Common myeloid progenitor, CD34-positive (primary cell): ENCODE measurements around the gene SMIM43.
"Not testable (repeated sequence)": the region's sequence is repeated elsewhere in the genome, so short reads cannot be mapped to it uniquely, and the experiment has no call there.

Source experiments
- CTCF ChIA-PET: fragments of 350-600 bp; sonication (Branson Sonifier 250); formaldehyde crosslinking; loops from one replicate; lab custom pipeline; 2021; ENCODE audit warnings: antibody characterized with exemption; lab: Charles Lee
- POLR2A ChIA-PET: fragments of 350-600 bp; sonication (Branson Sonifier 250); formaldehyde crosslinking; loops from one replicate; lab custom pipeline; 2021; ENCODE audit warnings: antibody characterized with exemption; lab: Charles Lee
- DNase-seq, 3 donors: peaks; one replicate each; pipeline versions ENCODE4 v3.0.0 to v3.0.0-alpha.2; 2013
- H3K27ac ChIP-seq, 2 experiments: 1 replicate in 1 of 2; 2 replicates in 1 of 2; pipeline ENCODE4 v1.7.0; 2013; ENCODE audit warnings: inconsistent platforms in 2 of 2, low read length in 2 of 2, mild to moderate bottlenecking in 2 of 2, low read depth in 1 of 2, moderate library complexity in 1 of 2; ENCODE audit not compliant: severe bottlenecking in 2 of 2, insufficient read depth in 1 of 2, poor library complexity in 1 of 2
- H3K27me3 ChIP-seq, 5 experiments: replicated peaks in 2 of 5; 1 replicate in 3 of 5; 2 replicates in 2 of 5; pipeline versions ENCODE4 v1.6.1 to v1.7.0; 2013; ENCODE audit warnings: low read length in 4 of 5, mild to moderate bottlenecking in 2 of 5, moderate library complexity in 2 of 5, inconsistent platforms in 1 of 5; ENCODE audit not compliant: insufficient read depth in 5 of 5, control insufficient read depth in 4 of 5
- H3K36me3 ChIP-seq, 4 experiments: 1 replicate in 2 of 4; 2 replicates in 2 of 4; pipeline versions ENCODE4 v1.6.1 to v1.7.0; 2013; ENCODE audit warnings: low read length in 3 of 4, control low read depth in 1 of 4, mild to moderate bottlenecking in 1 of 4; ENCODE audit not compliant: control insufficient read depth in 4 of 4, insufficient read depth in 4 of 4
- H3K4me1 ChIP-seq, 4 experiments: 1 replicate in 3 of 4; 2 replicates in 1 of 4; pipeline versions ENCODE4 v1.6.1 to v1.7.1; 2013; ENCODE audit warnings: low read length in 3 of 4, mild to moderate bottlenecking in 3 of 4, control low read depth in 1 of 4, inconsistent platforms in 1 of 4, moderate library complexity in 1 of 4; ENCODE audit not compliant: control insufficient read depth in 4 of 4, insufficient read depth in 4 of 4; ENCODE audit errors: control extremely low read depth in 1 of 4
- H3K4me3 ChIP-seq, 7 experiments: 1 replicate in 4 of 7; 2 replicates in 3 of 7; pipeline versions ENCODE4 v1.5.1 to v1.7.0; 2013; ENCODE audit warnings: mild to moderate bottlenecking in 7 of 7, low read length in 6 of 7, moderate library complexity in 6 of 7, inconsistent platforms in 2 of 7, low read depth in 2 of 7, control low read depth in 1 of 7; ENCODE audit not compliant: insufficient read depth in 4 of 7, control insufficient read depth in 1 of 7; ENCODE audit errors: extremely low read depth in 1 of 7
- H3K9me3 ChIP-seq, 5 experiments: 1 replicate in 4 of 5; 2 replicates in 1 of 5; pipeline versions ENCODE4 v1.6.1 to v1.7.1; 2013; ENCODE audit warnings: low read length in 4 of 5, mild to moderate bottlenecking in 2 of 5, inconsistent platforms in 1 of 5, low read depth in 1 of 5, moderate library complexity in 1 of 5; ENCODE audit not compliant: control insufficient read depth in 4 of 5, insufficient read depth in 2 of 5; ENCODE audit errors: control extremely low read depth in 1 of 5
- WGBS: methylation state at CpG from one replicate; pipeline ENCODE4 v1.1.5; 2013; ENCODE audit not compliant: insufficient coverage; 5-methylcytosine and 5-hydroxymethylcytosine counted together

SMIM43 gene

DNA sequence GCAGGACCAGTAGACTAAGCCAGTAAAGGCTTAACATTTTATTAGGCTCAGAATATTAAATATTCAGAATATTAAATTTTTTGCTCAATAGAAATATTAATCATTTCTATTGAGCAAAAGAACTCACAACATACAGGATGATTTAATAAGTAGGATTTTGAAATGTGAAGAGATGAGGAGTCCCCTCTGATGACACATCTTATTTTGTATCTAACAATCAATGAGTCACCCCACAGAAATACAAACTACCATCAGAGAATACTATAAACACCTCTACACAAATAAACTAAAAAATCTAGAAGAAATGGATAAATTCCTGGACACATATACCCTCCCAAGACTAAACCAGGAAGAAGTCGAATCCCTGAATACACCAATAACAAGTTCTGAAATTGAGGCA is 12.8 kb downstream of the SMIM43 start:
- H3K36me3 ChIP-seq, H3K27ac ChIP-seq, H3K9me3 ChIP-seq, H3K4me3 ChIP-seq, H3K27me3 ChIP-seq, POLR2A ChIA-PET, CTCF ChIA-PET, H3K4me1 ChIP-seq, DNase-seq: not testable (repeated sequence)
- WGBS, result no CpG with 5 or more reads among the region's 1 CpG

DNA sequence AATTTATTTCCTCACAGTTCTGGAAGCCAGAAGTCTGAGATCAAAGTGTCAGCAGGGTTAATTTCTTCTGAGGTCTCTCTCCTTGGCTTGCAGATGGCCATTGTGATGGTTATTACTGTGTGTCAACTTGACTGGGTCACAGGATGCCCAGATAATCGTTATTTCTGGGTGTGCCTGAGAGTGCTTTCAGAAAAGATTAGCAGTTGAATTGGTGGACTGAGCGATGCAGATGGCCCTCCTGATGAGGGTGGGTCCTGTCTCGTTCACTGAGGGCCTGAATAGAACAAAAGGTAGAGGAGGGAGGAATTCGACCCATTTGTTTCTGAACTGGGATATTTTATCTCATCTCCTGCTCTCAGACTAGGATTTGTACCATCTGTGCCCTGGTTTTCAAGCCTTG is 15.7 kb downstream of the SMIM43 start:
- ChIA-PET CTCF (no interaction called here), POLR2A (no interaction called here)
- 63% methylated on average over 3 of the region's 4 CpGs for whole genome bisulfite sequencing
- Histone ChIP-seq H3K9me3 (peaks cover 0 to 1% (median 0%) of the 10 kb centered on the region in 5 experiments), H3K36me3 (no peaks in the 10 kb centered on the region), H3K27ac (no peak overlapping the region), H3K4me1 (no peaks in the 10 kb centered on the region), H3K27me3 (peaks cover 0 to 4% (median 0%) of the 10 kb centered on the region in 5 experiments), H3K4me3 (no peak overlapping the region)
- no peak for DNase-seq

DNA sequence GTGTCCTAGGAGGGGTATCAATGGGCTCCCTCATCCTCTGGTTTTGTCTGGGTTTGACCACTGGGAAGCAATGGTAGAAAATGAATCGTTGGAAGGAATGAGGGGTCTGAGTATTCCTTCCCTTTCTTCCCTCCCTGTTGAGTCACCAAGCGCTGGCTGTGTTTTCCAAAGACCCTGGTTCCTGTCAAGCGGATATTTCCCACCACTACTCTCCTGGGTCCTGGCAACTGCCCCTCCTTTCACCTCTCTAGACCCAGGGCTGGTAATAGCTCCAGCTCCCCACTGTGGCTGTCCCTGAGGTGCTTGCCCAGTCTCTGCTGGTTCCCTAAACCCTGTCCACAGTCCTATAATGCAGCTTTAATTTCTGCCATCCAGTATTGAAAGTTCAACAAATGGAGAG is 22.2 kb downstream of the SMIM43 start:
- Histone ChIP-seq H3K36me3 (no peaks in the 10 kb centered on the region), H3K4me3 (no peak overlapping the region), H3K27me3 (peaks cover 0 to 4% (median 0%) of the 10 kb centered on the region in 5 experiments), H3K4me1 (no peaks in the 10 kb centered on the region), H3K9me3 (no peaks in the 10 kb centered on the region), H3K27ac (no peak overlapping the region)
- WGBS, result 100% methylated on average over 1 of the region's 3 CpGs
- no peak for DNase-seq
- ChIA-PET CTCF (interaction anchor here (1.3 kb wide), 1 partner anchor 17 kb away, joined by 3 read pairs; no protein-coding TSS in a partner anchor), POLR2A (no interaction called here)

DNA sequence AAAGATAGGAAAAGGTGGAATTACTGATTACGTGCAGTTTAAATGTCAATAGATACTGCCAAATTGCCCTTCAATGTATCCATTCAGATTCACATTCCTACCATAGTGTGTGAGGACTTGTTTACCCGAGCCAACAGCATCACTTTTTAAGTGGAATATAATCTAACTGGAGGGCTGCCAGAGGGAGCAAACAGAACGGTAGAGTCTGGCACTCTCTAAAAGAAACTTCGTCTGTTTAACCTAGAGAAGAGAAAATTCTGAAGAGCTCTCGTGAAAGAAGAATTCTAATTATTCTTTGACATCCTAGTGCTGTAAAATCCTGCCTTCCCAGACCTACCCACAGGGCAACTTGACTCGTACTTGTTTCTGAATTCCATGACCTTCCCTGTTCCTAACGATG is 23.2 kb downstream of the SMIM43 start:
- WGBS, result 92% methylated on average over 5 of the region's 7 CpGs

DNA sequence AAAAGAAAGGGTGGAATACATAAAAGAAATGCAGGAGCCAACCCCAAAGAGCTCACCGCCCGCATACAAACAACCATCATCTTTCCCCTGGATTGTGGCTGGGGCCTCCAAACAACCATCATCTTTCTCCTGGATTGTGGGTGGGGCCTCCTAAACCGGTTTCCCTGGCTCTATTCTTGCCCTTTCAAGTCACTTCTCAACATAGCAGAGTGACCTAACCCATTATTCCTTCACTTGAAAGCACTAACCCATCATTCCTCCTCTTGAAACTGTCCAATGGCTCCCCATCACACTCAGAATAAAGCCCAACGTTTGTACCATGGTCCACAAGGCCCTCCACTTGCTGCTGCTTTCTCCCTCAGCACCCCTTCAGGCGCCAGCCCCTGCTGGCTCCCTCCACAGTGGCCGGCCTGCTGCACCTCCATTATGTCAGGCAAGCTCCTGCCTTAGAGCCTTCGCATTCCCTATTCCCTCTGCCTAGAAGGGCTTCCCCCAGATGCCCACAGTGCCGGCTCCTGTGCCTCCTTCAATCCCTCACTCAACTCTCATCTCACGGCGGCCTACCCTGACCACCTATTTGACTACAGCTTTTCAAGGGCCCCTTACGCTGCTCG is 24.1 kb downstream of the SMIM43 start:
- Histone ChIP-seq H3K9me3 (no peaks in the 10 kb centered on the region), H3K4me1 (no peaks in the 10 kb centered on the region), H3K27me3 (peaks cover 0 to 4% (median 0%) of the 10 kb centered on the region in 5 experiments), H3K36me3 (no peaks in the 10 kb centered on the region), H3K4me3 (no peak overlapping the region), H3K27ac (no peak overlapping the region)
- ChIA-PET CTCF (interaction anchor here (1.4 kb wide), 1 partner anchor 44 kb away, joined by 3 read pairs; no protein-coding TSS in a partner anchor), POLR2A (no interaction called here)
- no peak for DNase-seq
- 94% methylated on average over 3 of the region's 12 CpGs for WGBS

More for the DNA sequence above, 23.2 kb downstream of the SMIM43 start:
- ChIA-PET CTCF (interaction anchor here (1.4 kb wide), 1 partner anchor 43 kb away, joined by 3 read pairs; no protein-coding TSS in a partner anchor), POLR2A (no interaction called here)
- no peak for DNase-seq
- Histone ChIP-seq H3K9me3 (no peaks in the 10 kb centered on the region), H3K4me3 (no peak overlapping the region), H3K36me3 (no peaks in the 10 kb centered on the region), H3K27me3 (peaks cover 0 to 4% (median 0%) of the 10 kb centered on the region in 5 experiments), H3K4me1 (no peaks in the 10 kb centered on the region), H3K27ac (no peak overlapping the region)

DNA sequence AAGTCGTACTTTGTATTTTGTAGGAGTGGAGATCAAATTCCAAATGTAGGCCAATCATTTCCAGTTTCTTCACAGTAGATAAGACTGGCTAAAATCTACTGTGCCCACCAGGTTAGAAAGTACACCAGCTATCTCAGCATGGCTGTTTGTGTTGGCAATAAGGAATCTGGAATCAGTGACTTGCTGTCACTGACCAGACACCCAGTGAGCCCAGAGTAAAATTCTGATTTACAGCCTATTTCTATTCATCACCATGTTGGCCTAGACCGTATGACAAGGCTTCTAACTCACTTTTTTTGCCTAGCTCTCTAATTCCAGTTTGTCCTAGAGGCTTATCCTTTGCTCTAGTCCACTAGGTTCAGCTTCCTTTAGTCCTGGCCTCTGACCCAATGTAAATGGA is 25.4 kb downstream of the SMIM43 start:
- ChIA-PET CTCF (interaction anchor here (1.0 kb wide), 1 partner anchor 11 kb away, joined by 4 read pairs; no protein-coding TSS in a partner anchor), POLR2A (no interaction called here)
- Histone ChIP-seq H3K9me3 (no peaks in the 10 kb centered on the region), H3K4me3 (no peak overlapping the region), H3K36me3 (no peaks in the 10 kb centered on the region), H3K27me3 (peaks cover 0 to 7% (median 0%) of the 10 kb centered on the region in 5 experiments), H3K4me1 (no peaks in the 10 kb centered on the region), H3K27ac (no peak overlapping the region)
- DNase-seq, result no peak
- 91% methylated on average over 2 of the region's 2 CpGs for WGBS

DNA sequence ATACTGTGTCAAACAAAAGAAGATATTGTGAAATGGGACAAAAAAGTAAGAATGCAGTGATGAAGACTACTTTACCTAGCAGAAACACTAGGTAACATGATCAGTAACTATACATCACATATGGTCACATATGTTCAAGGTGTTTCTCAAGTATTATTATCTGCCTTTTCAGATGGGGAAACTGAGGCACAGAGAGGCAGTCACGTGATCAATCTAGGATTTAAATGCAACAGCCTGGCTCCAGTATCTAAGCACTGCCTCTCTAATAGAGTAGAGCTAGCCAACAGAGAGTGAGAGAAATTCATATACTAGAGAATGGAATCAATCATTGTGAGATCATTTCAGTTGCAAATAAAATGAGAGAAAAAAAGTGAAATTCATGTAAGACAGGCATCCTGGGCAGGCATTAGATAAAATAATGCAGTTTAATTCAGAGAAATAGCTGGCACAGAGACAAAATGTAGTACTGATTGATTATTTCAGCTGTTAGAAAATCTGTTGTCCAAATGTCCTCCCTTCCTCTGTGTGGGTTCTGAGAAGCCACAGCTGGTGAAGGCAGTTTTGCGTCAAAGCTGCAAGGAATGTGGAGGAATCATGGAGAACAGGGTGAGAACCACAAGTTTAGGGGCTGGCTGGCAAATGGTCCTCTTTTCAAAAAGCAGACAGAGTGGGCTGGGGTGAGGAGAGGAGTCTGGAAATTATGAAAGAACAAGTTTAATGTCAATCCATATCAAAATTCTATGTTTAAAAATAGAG is 26.0 kb downstream of the SMIM43 start:
- H3K36me3 ChIP-seq, result no peaks in the 10 kb centered on the region
- no peak overlapping the region for H3K27ac ChIP-seq
- POLR2A ChIA-PET, result no interaction called here
- H3K27me3 ChIP-seq, result peaks cover 0 to 7% (median 0%) of the 10 kb centered on the region in 5 experiments
- 100% methylated on average over 2 of the region's 2 CpGs for WGBS
- H3K4me1 ChIP-seq, result no peaks in the 10 kb centered on the region
- H3K4me3 ChIP-seq, result no peak overlapping the region
- CTCF ChIA-PET, result interaction anchor here (1.0 kb wide), 1 partner anchor 12 kb away, joined by 4 read pairs; no protein-coding TSS in a partner anchor
- no peaks in the 10 kb centered on the region for H3K9me3 ChIP-seq
- DNase-seq, result no peak
